Activated B cell treated with CpG ODN at 0.5 μM for 24 hours (primary cell): ENCODE measurements around the gene PIM2. TPM values are rescaled to one million over a fixed set of nuclear protein-coding genes. Genes with fewer than 3 reads are reported as not detected.

Experiments
- ATAC-seq: fragments of 200-7000 bp; cut with Tn5 transposase; one replicate; pipeline ENCODE4 v1.10.0; 2021; ENCODE audit warnings: low read depth, mild to moderate bottlenecking, moderate library complexity
- CTCF ChIA-PET: fragments of 350-600 bp; sonication (Branson Sonifier 250); formaldehyde crosslinking; loops from one replicate; lab custom pipeline; 2021; ENCODE audit warnings: antibody characterized with exemption; lab: Charles Lee
- POLR2A ChIA-PET: fragments of 350-600 bp; sonication (Branson Sonifier 250); formaldehyde crosslinking; loops from one replicate; lab custom pipeline; 2021; ENCODE audit warnings: antibody characterized with exemption; lab: Charles Lee
- DNase-seq: peaks from one replicate; pipeline ENCODE4 v3.0.0; 2022
- H3K27ac Mint-ChIP-seq: one replicate; pipeline ENCODE4 v1.8.0; 2020; ENCODE audit warnings: mixed read lengths
- H3K27me3 Mint-ChIP-seq: one replicate; pipeline ENCODE4 v1.8.0; 2021; ENCODE audit warnings: mixed read lengths
- H3K36me3 Mint-ChIP-seq: one replicate; pipeline ENCODE4 v1.8.0; 2021; ENCODE audit warnings: low read depth, mixed read lengths
- H3K4me1 Mint-ChIP-seq: one replicate; pipeline ENCODE4 v1.8.0; 2021; ENCODE audit warnings: mixed read lengths
- H3K4me3 Mint-ChIP-seq: one replicate; pipeline ENCODE4 v1.8.0; 2020; ENCODE audit warnings: mild to moderate bottlenecking, mixed read lengths
- H3K9me3 Mint-ChIP-seq: one replicate; pipeline ENCODE4 v1.8.0; 2020; ENCODE audit warnings: mixed read lengths
- CTCF ChIP-seq: fragments of 200-600 bp; IDR thresholded peaks from one replicate; pipeline ENCODE4 v1.8.0; 2022; ENCODE audit warnings: antibody characterized with exemption, mild to moderate bottlenecking
- intact Hi-C: fragments of 100-400 bp; cut with micrococcal nuclease; formaldehyde crosslinking; loops from one replicate; pipeline ENCODE4 v1.15.1; 2024
- total RNA-seq: library from RNA; stranded (reverse); gene quantifications from 2 replicates; pipeline ENCODE4 v1.2.3, GENCODE V29; 2022

The PIM2 gene
- total RNA-seq, 1 donor from 2014 or later = 351 TPM

GRCh38 chrX:48911412-48912182, 7.2 kb downstream of the PIM2 start, which contains the start of gene SLC35A2:
SLC35A2 (minus strand) TSS chrX:48911646; CDS start chrX:48911636, 10 bp downstream.
- H3K4me3 Mint-ChIP-seq = peak within 1 kb of the TSS; percentile 94
- DNase-seq = peak; percentile 76
- H3K27me3 Mint-ChIP-seq = no peaks in the 10 kb centered on the region
- POLR2A ChIA-PET = interaction anchor here (0.6 to 16.0 kb wide), 21 partner anchors 9 to 280 kb away, joined by 3 to 718 read pairs (median 4); partner anchors contain the start of genes GRIPAP1, HDAC6, KCND1 and OTUD5
- intact Hi-C loops = loop anchor here (1.0 to 10.0 kb wide), 3 partner anchors 14 to 1077 kb away; partner anchors contain the start of genes PQBP1, TIMM17B and ZNF81
- TF ChIP-seq CTCF = no peak
- peak within 1 kb of the TSS; percentile 94 for H3K27ac Mint-ChIP-seq
- peak; percentile 74 for ATAC-seq
- H3K9me3 Mint-ChIP-seq = no peaks in the 10 kb centered on the region
- H3K4me1 Mint-ChIP-seq = peaks cover 55% of the 10 kb centered on the region
- H3K36me3 Mint-ChIP-seq = peaks cover 52% of the 10 kb centered on the region
- CTCF ChIA-PET = interaction anchor here (1.2 kb wide), 1 partner anchor 20 kb away, joined by 4 read pairs; no protein-coding TSS in a partner anchor

GRCh38 chrX:48910926-48911411, 7.9 kb downstream of the PIM2 start:
- peaks cover 52% of the 10 kb centered on the region for H3K4me1 Mint-ChIP-seq

GRCh38 chrX:48909703-48910294, 9.0 kb downstream of the PIM2 start:
- Mint-ChIP-seq H3K4me1 (peaks cover 41% of the 10 kb centered on the region), H3K27me3 (no peaks in the 10 kb centered on the region), H3K9me3 (no peaks in the 10 kb centered on the region), H3K4me3 (no peak overlapping the region), H3K27ac (no peak overlapping the region), H3K36me3 (peaks cover 44% of the 10 kb centered on the region)
- ChIA-PET CTCF (no interaction called here), POLR2A (interaction anchor here (1.1 to 16.0 kb wide), 2 partner anchors 12 to 31 kb away, joined by 5 to 718 read pairs; partner anchors contain the start of genes PQBP1 and TIMM17B)
- TF ChIP-seq CTCF = no peak
- DNase-seq (no peak), ATAC-seq (no peak)
- intact Hi-C loops = loop anchor here (10.0 kb wide), 2 partner anchors 285 to 1075 kb away; partner anchors contain the start of gene ZNF81

More at GRCh38 chrX:48910926-48911411, 7.9 kb downstream of the PIM2 start:
- intact Hi-C loops = loop anchor here (1.0 to 10.0 kb wide), 3 partner anchors 14 to 1076 kb away; partner anchors contain the start of genes PQBP1, TIMM17B and ZNF81
- ChIA-PET POLR2A (interaction anchor here (0.6 to 16.0 kb wide), 13 partner anchors 8 to 279 kb away, joined by 3 to 718 read pairs (median 8); partner anchors contain the start of genes OTUD5, PQBP1, TFE3 and TIMM17B), CTCF (no interaction called here)
- ATAC-seq (peak; percentile 6), DNase-seq (no peak)
- Mint-ChIP-seq H3K36me3 (peaks cover 47% of the 10 kb centered on the region), H3K4me3 (peak overlapping the region; percentile 94), H3K9me3 (no peaks in the 10 kb centered on the region), H3K27me3 (no peaks in the 10 kb centered on the region), H3K27ac (peak overlapping the region; percentile 94)
- no peak for TF ChIP-seq CTCF

- no peak for TF ChIP-seq CTCF
- H3K36me3 Mint-ChIP-seq = peaks cover 41% of the 10 kb centered on the region
- no peak overlapping the region for H3K4me3 Mint-ChIP-seq
- ChIA-PET CTCF (no interaction called here), POLR2A (interaction anchor here (2.0 to 16.0 kb wide), 2 partner anchors 11 to 32 kb away, joined by 8 to 718 read pairs; partner anchors contain the start of genes PQBP1 and TIMM17B)
- H3K27ac Mint-ChIP-seq = no peak overlapping the region
- no peaks in the 10 kb centered on the region for H3K9me3 Mint-ChIP-seq
- no peak for DNase-seq
- no peak for ATAC-seq
- intact Hi-C loops = no loop called here
- no peaks in the 10 kb centered on the region for H3K27me3 Mint-ChIP-seq
- peaks cover 29% of the 10 kb centered on the region for H3K4me1 Mint-ChIP-seq
These were observed 10.2 kb downstream of the PIM2 start for GRCh38 chrX:48908600-48908999.
